AG08395 (cell line): ENCODE results near the gene DHRS9.
"Not testable (repeated sequence)": the region's sequence is repeated elsewhere in the genome, so short reads cannot be mapped to it uniquely, and the experiment has no call there.

Source experiments
- DNase-seq: peaks from one replicate; pipeline ENCODE4 v3.0.0; 2012; ENCODE audit warnings: mixed read lengths, low spot score

DHRS9 gene

GRCh38 chr2:169095621-169096105, 26.3 kb downstream of the DHRS9 start:
- DNase-seq, result peak; percentile 79

DNA sequence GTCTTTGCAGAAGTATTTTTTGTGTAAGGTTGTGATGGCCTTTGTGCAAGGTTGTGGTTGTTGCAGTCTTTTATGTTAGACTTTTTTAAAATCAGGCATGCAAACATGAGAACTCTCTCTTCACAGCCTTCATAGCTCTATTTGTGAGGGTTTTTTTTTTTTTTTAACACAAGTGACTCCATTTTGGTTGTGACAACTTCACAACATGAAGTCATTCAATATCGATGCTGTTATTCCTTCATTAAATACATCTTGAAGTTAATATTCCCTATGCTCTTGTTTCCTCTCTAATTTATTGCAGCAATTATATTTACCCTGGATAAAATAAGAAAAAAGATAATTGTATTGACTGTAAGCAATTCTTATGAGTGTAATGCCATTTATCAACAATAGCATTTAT, 35.5 kb downstream of the DHRS9 start:
- no peak for DNase-seq

DNA sequence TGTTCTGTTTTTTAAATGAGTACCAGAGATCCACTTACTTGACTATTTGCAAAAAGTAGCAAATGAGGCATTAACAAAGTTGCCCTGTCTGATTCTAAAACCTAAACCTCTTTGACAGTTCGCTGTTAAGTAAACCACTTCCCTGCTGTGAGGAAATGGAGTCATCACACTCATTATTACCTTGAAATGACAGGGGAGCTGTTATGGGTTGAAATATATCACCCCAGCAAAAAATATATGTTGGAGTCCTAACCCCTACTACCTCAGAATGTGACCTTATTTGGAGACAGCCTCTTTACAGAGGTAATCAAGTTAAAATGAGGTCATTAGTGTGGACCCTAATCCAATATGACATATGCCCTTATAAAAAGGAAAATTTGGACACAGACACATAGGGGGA, 36.1 kb downstream of the DHRS9 start:
- DNase-seq, result no peak

- no peak for DNase-seq
These were observed 36.8 kb downstream of the DHRS9 start for GRCh38 chr2:169106134-169106533.

GRCh38 chr2:169106563-169107545, 37.5 kb downstream of the DHRS9 start:
- DNase-seq, result no peak

- DNase-seq, result no peak
These were observed 38.3 kb downstream of the DHRS9 start for GRCh38 chr2:169107645-169108044.

- no peak for DNase-seq
These were observed 38.9 kb downstream of the DHRS9 start for GRCh38 chr2:169108099-169108884.

- DNase-seq, result peak; percentile 61
These were observed 40.4 kb downstream of the DHRS9 start for GRCh38 chr2:169109502-169110409.

DNA sequence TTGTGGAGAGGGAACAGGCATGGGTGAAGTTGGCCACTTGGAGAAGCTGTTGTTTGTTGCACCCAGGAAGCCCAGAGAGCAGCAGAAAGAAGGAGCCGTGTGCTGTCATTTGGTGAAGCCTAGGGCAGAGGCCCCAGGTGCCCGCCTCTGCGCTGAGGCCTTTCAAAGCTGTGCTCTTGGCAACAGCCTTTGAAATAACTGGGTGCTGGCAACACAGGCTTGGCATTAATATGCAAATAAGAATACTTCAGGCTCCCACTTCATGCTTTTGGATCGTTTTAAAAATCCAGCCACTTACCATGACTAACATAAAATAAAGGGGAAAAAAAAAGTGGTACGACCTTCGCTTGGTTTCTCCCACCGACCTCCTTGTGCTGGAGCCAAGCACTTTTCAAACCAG, 41.1 kb downstream of the DHRS9 start:
- no peak for DNase-seq

- DNase-seq, result no peak
These were observed 41.6 kb downstream of the DHRS9 start for GRCh38 chr2:169110916-169111315.

GRCh38 chr2:169112841-169113240, 43.5 kb downstream of the DHRS9 start:
- DNase-seq, result no peak

- DNase-seq, result no peak
These were observed 44.7 kb downstream of the DHRS9 start for GRCh38 chr2:169114056-169114455.

GRCh38 chr2:169116327-169116726, 47.0 kb downstream of the DHRS9 start:
- DNase-seq, result no peak

DNA sequence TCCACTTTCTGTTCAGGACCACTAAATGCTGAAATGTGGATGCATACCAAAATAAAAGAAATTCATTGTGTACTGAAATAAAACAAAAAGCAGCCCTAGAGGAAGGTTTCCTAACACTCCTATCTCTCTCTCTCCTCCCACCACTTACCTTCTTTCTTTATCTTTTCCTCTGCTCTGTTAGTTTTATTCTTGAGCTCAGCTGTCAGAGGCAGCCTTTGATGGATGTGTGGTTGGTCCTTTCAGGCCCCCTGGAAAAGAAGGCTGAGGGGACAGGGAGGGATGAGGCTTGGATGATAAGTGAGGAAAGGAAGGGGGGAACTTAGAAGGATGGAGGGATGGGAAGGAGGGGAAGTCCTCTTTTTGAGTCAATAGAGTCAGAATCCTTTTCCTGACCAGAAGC, 47.6 kb downstream of the DHRS9 start:
- no peak for DNase-seq

GRCh38 chr2:169118060-169118459, 48.7 kb downstream of the DHRS9 start:
- DNase-seq, result no peak

- no peak for DNase-seq
These were observed 49.9 kb downstream of the DHRS9 start for GRCh38 chr2:169119123-169119760.

DNA sequence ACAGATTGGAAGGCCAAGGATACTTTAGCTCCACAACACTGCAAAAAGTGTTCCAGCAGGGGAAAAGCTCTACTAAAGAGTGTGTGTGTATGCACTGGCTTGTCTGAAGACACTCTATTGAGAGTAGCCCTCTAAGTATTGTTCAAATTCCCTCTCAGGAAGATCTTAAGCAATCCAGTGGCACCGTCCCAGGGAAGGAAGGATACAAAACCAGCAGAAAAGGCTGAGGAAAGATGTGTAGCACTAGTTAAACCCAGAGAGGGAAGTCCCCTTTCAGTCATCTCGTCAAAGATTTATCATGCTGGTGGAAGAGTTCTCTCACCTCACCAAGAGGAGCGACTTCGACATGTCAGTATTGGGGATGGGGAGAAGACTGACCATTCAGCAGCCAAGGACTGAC, 50.5 kb downstream of the DHRS9 start:
- DNase-seq, result no peak

- no peak for DNase-seq
These were observed 60.4 kb downstream of the DHRS9 start for GRCh38 chr2:169129703-169130243.

- peak; percentile 54 for DNase-seq
These were observed 62.5 kb downstream of the DHRS9 start for GRCh38 chr2:169131587-169132512.

DNA sequence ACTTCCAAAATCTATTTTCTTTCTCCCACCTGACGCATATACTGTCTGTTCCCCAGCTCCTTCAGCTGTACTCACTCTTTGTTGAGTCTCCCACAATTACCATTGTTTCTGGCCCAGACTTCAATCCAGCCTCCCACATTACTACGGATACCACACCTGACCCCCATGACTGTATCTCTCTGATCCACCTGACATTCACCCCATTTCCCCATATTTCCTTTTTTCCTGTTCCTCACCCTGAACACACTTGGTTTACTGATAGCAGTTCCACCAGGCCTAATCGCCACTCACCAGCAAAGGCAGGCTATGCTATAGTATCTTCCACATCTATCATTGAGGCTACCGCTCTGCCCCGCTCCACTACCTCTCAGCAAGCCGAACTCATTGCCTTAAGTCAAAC, 64.9 kb downstream of the DHRS9 start:
- DNase-seq, result not testable (repeated sequence)
